A673 (cell line): ENCODE measurements around the gene NRL.

Experiments used
- EZH2 ChIP-seq: fragments of 200-600 bp; sonication (generic); IDR thresholded peaks from 2 replicates; pipeline ENCODE4 v1.6.1; 2017; ENCODE audit warnings: borderline replicate concordance, low read depth, mild to moderate bottlenecking, mixed read lengths, antibody characterized with exemption, low read length; ENCODE audit not compliant: poor library complexity, severe bottlenecking
- TF ChIP-seq, protein P1 (sequence below): fragments of 300-800, 200-600 bp; sonication (generic); conservative IDR thresholded peaks from 2 replicates; pipeline ENCODE4 v1.5.1; 2017; ENCODE audit warnings: low read depth, mild to moderate bottlenecking, antibody characterized with exemption, low read length, moderate library complexity, mixed read lengths

DNA sequence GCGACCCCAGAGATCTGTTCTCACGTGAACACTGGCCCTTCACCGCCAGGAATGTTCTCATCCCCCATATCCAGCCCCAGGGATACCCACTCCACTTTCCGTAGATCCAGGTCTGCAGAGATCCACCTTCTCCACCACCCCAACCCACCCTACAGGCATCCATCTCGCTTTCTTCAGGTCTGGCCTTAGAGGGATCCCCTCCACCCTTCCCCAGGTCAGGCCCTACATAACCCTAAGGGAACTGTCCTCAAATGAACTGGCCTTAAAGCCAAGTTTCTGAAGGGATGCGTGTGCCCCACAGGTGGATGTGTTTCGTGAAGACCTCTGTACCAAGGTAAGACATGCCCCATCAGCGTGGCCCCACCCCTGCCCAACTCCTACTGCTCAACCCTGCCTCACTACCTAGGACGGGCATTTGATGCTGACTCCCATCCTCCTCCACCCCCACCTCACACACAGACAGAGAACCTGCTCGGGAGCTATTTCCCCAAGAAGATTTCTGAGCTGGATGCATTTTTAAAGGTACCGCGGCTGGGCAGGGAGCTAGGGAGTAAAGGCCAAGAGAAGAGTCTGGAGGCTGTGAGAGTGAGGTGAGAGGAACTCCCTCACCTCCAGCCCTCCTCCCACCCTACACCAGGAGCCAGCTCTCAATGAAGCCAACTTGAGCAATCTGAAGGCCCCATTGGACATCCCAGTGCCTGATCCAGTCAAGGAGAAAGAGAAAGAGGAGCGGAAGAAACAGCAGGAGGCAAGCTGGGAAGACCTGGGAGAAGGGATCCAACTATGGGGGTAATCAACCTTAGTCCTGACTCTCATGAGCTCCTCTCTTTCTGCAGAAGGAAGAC, 22.2 kb upstream of the NRL start:
- TF ChIP-seq, protein P1, sequence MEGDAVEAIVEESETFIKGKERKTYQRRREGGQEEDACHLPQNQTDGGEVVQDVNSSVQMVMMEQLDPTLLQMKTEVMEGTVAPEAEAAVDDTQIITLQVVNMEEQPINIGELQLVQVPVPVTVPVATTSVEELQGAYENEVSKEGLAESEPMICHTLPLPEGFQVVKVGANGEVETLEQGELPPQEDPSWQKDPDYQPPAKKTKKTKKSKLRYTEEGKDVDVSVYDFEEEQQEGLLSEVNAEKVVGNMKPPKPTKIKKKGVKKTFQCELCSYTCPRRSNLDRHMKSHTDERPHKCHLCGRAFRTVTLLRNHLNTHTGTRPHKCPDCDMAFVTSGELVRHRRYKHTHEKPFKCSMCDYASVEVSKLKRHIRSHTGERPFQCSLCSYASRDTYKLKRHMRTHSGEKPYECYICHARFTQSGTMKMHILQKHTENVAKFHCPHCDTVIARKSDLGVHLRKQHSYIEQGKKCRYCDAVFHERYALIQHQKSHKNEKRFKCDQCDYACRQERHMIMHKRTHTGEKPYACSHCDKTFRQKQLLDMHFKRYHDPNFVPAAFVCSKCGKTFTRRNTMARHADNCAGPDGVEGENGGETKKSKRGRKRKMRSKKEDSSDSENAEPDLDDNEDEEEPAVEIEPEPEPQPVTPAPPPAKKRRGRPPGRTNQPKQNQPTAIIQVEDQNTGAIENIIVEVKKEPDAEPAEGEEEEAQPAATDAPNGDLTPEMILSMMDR = no peak
- no peak for TF ChIP-seq EZH2
